ENCODE measurements around the gene MAML3.

The MAML3 gene

GRCh38 chr4:140152751-140153418 is 1.1 kb downstream of the MAML3 start:
- CTCF ChIA-PET = no interaction called here
- DNase-seq (ENCODE audit: extremely low spot score) = peak; percentile 21
- POLR2A ChIA-PET = interaction anchor here (1.1 to 3.0 kb wide), 11 partner anchors 33 to 596 kb away, joined by 3 to 16 read pairs (median 4); partner anchors contain the start of gene SETD7

GRCh38 chr4:140152013-140152703 is 1.8 kb downstream of the MAML3 start:
- DNase-seq (ENCODE audit: extremely low spot score) = peak; percentile 62
- POLR2A ChIA-PET = interaction anchor here (0.6 to 3.0 kb wide), 12 partner anchors 7 to 596 kb away, joined by 3 to 14 read pairs (median 4); partner anchors contain the start of gene SETD7
- no peak for TF ChIP-seq HDGF (IDR thresholded peaks at IDR 0.05; ENCODE audit: borderline replicate concordance)
- TF ChIP-seq CTBP1 (IDR thresholded peaks at IDR 0.05; ENCODE audit: borderline replicate concordance) = 0 out of 2 replicates have a peak, but pooled peaks have one; percentile 8
- CTCF ChIA-PET = no interaction called here

More at GRCh38 chr4:140152751-140153418, 1.1 kb downstream of the MAML3 start:
- TF ChIP-seq ARNT (IDR thresholded peaks at IDR 0.05) (no peak), PKNOX1 (IDR thresholded peaks at IDR 0.05) (no peak), CTBP1 (IDR thresholded peaks at IDR 0.05; ENCODE audit: borderline replicate concordance) (no peak), SUZ12 (IDR thresholded peaks at IDR 0.05) (no peak), SP1 (IDR thresholded peaks at IDR 0.05) (no peak), ELF4 (IDR thresholded peaks at IDR 0.05) (no peak), HDGF (IDR thresholded peaks at IDR 0.05; ENCODE audit: borderline replicate concordance) (no peak), ZNF384 (IDR thresholded peaks at IDR 0.05) (no peak), FOXM1 (IDR thresholded peaks at IDR 0.05; ENCODE audit: borderline replicate concordance) (no peak), FOXK2 (IDR thresholded peaks at IDR 0.05) (no peak), FOXA1 (IDR thresholded peaks at IDR 0.05) (no peak), BHLHE40 (IDR thresholded peaks at IDR 0.05; ENCODE audit: borderline replicate concordance) (no peak), LEF1 (IDR thresholded peaks at IDR 0.05; ENCODE audit: borderline replicate concordance) (no peak), NFRKB (IDR thresholded peaks at IDR 0.05) (no peak), L3MBTL2 (conservative IDR thresholded peaks at IDR 0.05) (no peak)

- POLR2A ChIA-PET = interaction anchor here (0.6 to 3.0 kb wide), 14 partner anchors 8 to 193 kb away, joined by 3 to 14 read pairs (median 5); no protein-coding TSS in a partner anchor
- CTCF ChIA-PET = no interaction called here
- peak; percentile 76 for DNase-seq (ENCODE audit: extremely low spot score)
- TF ChIP-seq FOXK2 (IDR thresholded peaks at IDR 0.05) (no peak), NFRKB (IDR thresholded peaks at IDR 0.05) (no peak), L3MBTL2 (conservative IDR thresholded peaks at IDR 0.05) (no peak), HDGF (IDR thresholded peaks at IDR 0.05; ENCODE audit: borderline replicate concordance) (no peak), CTBP1 (IDR thresholded peaks at IDR 0.05; ENCODE audit: borderline replicate concordance) (no peak), ELF4 (IDR thresholded peaks at IDR 0.05) (no peak)
These were observed 2.3 kb downstream of the MAML3 start for GRCh38 chr4:140151699-140152012.

- peak; percentile 67 for DNase-seq (ENCODE audit: extremely low spot score)
- ChIA-PET POLR2A (interaction anchor here (0.6 to 3.0 kb wide), 27 partner anchors 9 to 193 kb away, joined by 3 to 14 read pairs (median 4); no protein-coding TSS in a partner anchor), CTCF (no interaction called here)
- TF ChIP-seq L3MBTL2 (conservative IDR thresholded peaks at IDR 0.05) = peak; percentile 70
- no peak for TF ChIP-seq FOXM1 (IDR thresholded peaks at IDR 0.05; ENCODE audit: borderline replicate concordance)
- peak; percentile 42; the same call in 1 of the 2 replicates for TF ChIP-seq PKNOX1 (IDR thresholded peaks at IDR 0.05)
These were observed 2.9 kb downstream of the MAML3 start for GRCh38 chr4:140150886-140151698.

- ChIA-PET CTCF (interaction anchor here (0.8 kb wide), 2 partner anchors 103 to 494 kb away, joined by 3 to 4 read pairs; no protein-coding TSS in a partner anchor), POLR2A (interaction anchor here (0.6 to 3.0 kb wide), 24 partner anchors 11 to 138 kb away, joined by 3 to 14 read pairs (median 4); no protein-coding TSS in a partner anchor)
- DNase-seq (ENCODE audit: extremely low spot score) = no peak
- TF ChIP-seq TARDBP (IDR thresholded peaks at IDR 0.05) = no peak
- TF ChIP-seq BHLHE40 (IDR thresholded peaks at IDR 0.05; ENCODE audit: borderline replicate concordance) = no peak
- no peak for TF ChIP-seq FOXK2 (IDR thresholded peaks at IDR 0.05)
- no peak for TF ChIP-seq FOXA1 (IDR thresholded peaks at IDR 0.05)
- no peak for TF ChIP-seq PKNOX1 (IDR thresholded peaks at IDR 0.05)
- no peak for TF ChIP-seq ZNF384 (IDR thresholded peaks at IDR 0.05)
- TF ChIP-seq CTBP1 (IDR thresholded peaks at IDR 0.05; ENCODE audit: borderline replicate concordance) = no peak
- TF ChIP-seq NFRKB (IDR thresholded peaks at IDR 0.05) = no peak
- no peak for TF ChIP-seq FOXM1 (IDR thresholded peaks at IDR 0.05; ENCODE audit: borderline replicate concordance)
- TF ChIP-seq ELF4 (IDR thresholded peaks at IDR 0.05) = no peak
- TF ChIP-seq L3MBTL2 (conservative IDR thresholded peaks at IDR 0.05) = no peak
- TF ChIP-seq ARNT (IDR thresholded peaks at IDR 0.05) = no peak
These were observed 3.4 kb downstream of the MAML3 start for GRCh38 chr4:140150636-140150885.
